Measurements from ENCODE around the gene C10orf90.

C10orf90 gene

GRCh38 chr10:126434235-126434634 is 236.3 kb downstream of the C10orf90 start:
- no peaks in the 10 kb centered on the region for H3K4me1 ChIP-seq (ENCODE audit: control insufficient read depth, insufficient read depth, low read length)
- TF ChIP-seq ZSCAN30 (tag by site-specific recombination; IDR thresholded peaks at IDR 0.05) (no peak), ZNF707 (tag by site-specific recombination; IDR thresholded peaks at IDR 0.05) (no peak), ZSCAN23 (tag by site-specific recombination; IDR thresholded peaks at IDR 0.05) (no peak)
- no peaks in the 10 kb centered on the region for H3K9me3 ChIP-seq (ENCODE audit: control insufficient read depth, insufficient read depth, low read depth, low read length)
- POLR2A ChIA-PET: no interaction called here
- no peak overlapping the region for H3K27ac ChIP-seq (ENCODE audit: extremely low read depth, low read depth, low read length)
- CTCF ChIA-PET: no interaction called here
- no peak overlapping the region for H3K4me3 ChIP-seq (ENCODE audit: low read depth, low read length)
- H3K36me3 ChIP-seq (ENCODE audit: control insufficient read depth in 2 of 2, insufficient read depth in 1 of 2, low read length in 2 of 2): no peaks in the 10 kb centered on the region

GRCh38 chr10:126433351-126433750 is 237.1 kb downstream of the C10orf90 start:
- Histone ChIP-seq H3K4me3 (ENCODE audit: low read depth, low read length) (no peak overlapping the region), H3K36me3 (ENCODE audit: control insufficient read depth in 2 of 2, insufficient read depth in 1 of 2, low read length in 2 of 2) (no peaks in the 10 kb centered on the region), H3K27ac (ENCODE audit: extremely low read depth, low read depth, low read length) (no peak overlapping the region), H3K9me3 (ENCODE audit: control insufficient read depth, insufficient read depth, low read depth, low read length) (no peaks in the 10 kb centered on the region), H3K4me1 (ENCODE audit: control insufficient read depth, insufficient read depth, low read length) (no peaks in the 10 kb centered on the region)
- CTCF ChIA-PET: interaction anchor here (0.5 kb wide), 1 partner anchor 64 kb away, joined by 3 read pairs; no protein-coding TSS in a partner anchor
- POLR2A ChIA-PET: no interaction called here
- TF ChIP-seq ZBTB10 (tag by site-specific recombination; IDR thresholded peaks at IDR 0.05): no peak
- no peak for TF ChIP-seq ZNF133 (tag by site-specific recombination; IDR thresholded peaks at IDR 0.05)

- Histone ChIP-seq H3K36me3 (ENCODE audit: control insufficient read depth in 2 of 2, insufficient read depth in 1 of 2, low read length in 2 of 2) (no peaks in the 10 kb centered on the region), H3K4me1 (ENCODE audit: control insufficient read depth, insufficient read depth, low read length) (no peaks in the 10 kb centered on the region), H3K9me3 (ENCODE audit: control insufficient read depth, insufficient read depth, low read depth, low read length) (no peaks in the 10 kb centered on the region), H3K27ac (ENCODE audit: extremely low read depth, low read depth, low read length) (no peak overlapping the region), H3K4me3 (ENCODE audit: low read depth, low read length) (no peak overlapping the region)
- POLR2A ChIA-PET: no interaction called here
- CTCF ChIA-PET: no interaction called here
- TF ChIP-seq ZEB2 (tag by site-specific recombination; IDR thresholded peaks at IDR 0.05) (no peak), ZNF354C (tag by site-specific recombination; IDR thresholded peaks at IDR 0.05; ENCODE audit: borderline replicate concordance, low read depth) (no peak), ZNF266 (tag by site-specific recombination; IDR thresholded peaks at IDR 0.05; ENCODE audit: low read depth) (no peak), ZNF341 (tag by site-specific recombination; IDR thresholded peaks at IDR 0.05; ENCODE audit: low read depth) (no peak), ZSCAN18 (tag by site-specific recombination; IDR thresholded peaks at IDR 0.05) (no peak), ZNF76 (tag by site-specific recombination; IDR thresholded peaks at IDR 0.05; ENCODE audit: borderline replicate concordance, low read depth) (no peak), TRIM28 (IDR thresholded peaks at IDR 0.05; ENCODE audit: borderline replicate concordance, low read length) (no peak), ZBTB1 (tag by site-specific recombination; IDR thresholded peaks at IDR 0.05) (no peak), ZNF658 (tag by site-specific recombination; IDR thresholded peaks at IDR 0.05) (no peak), ZNF529 (tag by site-specific recombination; IDR thresholded peaks at IDR 0.05; ENCODE audit: insufficient replicate concordance) (no peak), ZNF148 (tag by site-specific recombination; IDR thresholded peaks at IDR 0.05; ENCODE audit: borderline replicate concordance) (no peak), ZNF501 (tag by site-specific recombination; IDR thresholded peaks at IDR 0.05) (no peak), ZNF704 (tag by site-specific recombination; IDR thresholded peaks at IDR 0.05) (no peak), ZNF398 (tag by site-specific recombination; IDR thresholded peaks at IDR 0.05) (no peak), KLF10 (tag by site-specific recombination; IDR thresholded peaks at IDR 0.05) (no peak), ZNF391 (tag by site-specific recombination; IDR thresholded peaks at IDR 0.05; ENCODE audit: borderline replicate concordance, low read depth) (no peak), ZNF48 (tag by site-specific recombination; IDR thresholded peaks at IDR 0.05) (no peak), SP7 (tag by site-specific recombination; IDR thresholded peaks at IDR 0.05) (no peak)
Observed at GRCh38 chr10:126432507-126432906, 238.0 kb downstream of the C10orf90 start.

Data from HEK293 (cell line).